Activated CD8-positive, alpha-beta memory T cell treated with anti-CD3 and anti-CD28 coated beads for 36 hours (primary cell): ENCODE measurements around the gene SCN5A. TPM values are rescaled to one million over a fixed set of nuclear protein-coding genes. Genes with fewer than 3 reads are reported as not detected.

Experiments used
- CTCF ChIA-PET: fragments of 350-600 bp; sonication (Branson Sonifier 250); formaldehyde crosslinking; loops from one replicate; lab custom pipeline; 2021; ENCODE audit warnings: antibody characterized with exemption; lab: Charles Lee
- POLR2A ChIA-PET: fragments of 350-600 bp; sonication (Branson Sonifier 250); formaldehyde crosslinking; loops from one replicate; lab custom pipeline; 2021; ENCODE audit warnings: antibody characterized with exemption; lab: Charles Lee
- total RNA-seq, 2 experiments: library from RNA; stranded (reverse); gene quantifications; one replicate each; pipeline ENCODE4 v1.2.3, GENCODE V29; 2021

SCN5A gene
- total RNA-seq, 2 experiments from 2014 or later = 0.63 to 0.72 TPM

DNA sequence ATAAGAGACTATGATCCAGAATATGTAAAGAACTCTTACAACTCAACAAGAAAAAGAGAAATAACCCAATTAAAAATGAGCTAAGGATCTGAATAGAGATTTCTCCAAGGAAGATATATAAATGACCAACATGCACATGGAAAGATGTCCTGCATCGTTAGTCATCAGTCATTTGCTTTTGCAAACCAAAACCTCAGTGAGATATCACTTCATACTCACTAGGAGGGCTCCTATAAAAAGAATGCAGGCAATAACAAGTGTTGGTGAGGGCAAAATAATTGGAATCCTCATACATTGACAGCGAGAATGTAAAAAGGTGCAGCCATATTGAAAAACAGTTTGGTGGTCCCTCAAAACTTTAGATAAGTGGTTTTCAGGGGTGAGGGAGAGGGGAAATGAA lies 96.4 kb downstream of the SCN5A start:
- CTCF ChIA-PET = no interaction called here

DNA sequence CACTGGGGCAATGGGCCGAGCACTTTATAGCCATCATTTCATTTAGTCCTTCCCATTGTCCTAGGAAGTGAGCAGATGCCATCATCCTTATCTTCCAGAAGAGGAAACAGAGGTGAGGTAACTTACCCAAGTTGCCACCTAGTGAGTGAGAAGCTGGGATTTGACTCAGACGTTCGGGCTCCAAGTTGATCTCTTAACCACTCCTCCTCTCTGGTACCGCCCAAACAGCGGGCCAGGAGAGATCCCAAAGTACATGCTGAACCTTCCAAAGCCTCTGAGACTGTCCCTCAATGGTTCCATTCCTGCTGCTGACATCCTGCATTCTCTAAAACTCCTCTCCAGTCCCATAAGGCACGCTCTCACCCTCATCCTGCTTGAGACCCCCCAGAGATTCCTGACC lies 97.1 kb downstream of the SCN5A start:
- ChIA-PET CTCF (no interaction called here), POLR2A (no interaction called here)

More for the DNA sequence above, 96.4 kb downstream of the SCN5A start:
- POLR2A ChIA-PET = no interaction called here

DNA sequence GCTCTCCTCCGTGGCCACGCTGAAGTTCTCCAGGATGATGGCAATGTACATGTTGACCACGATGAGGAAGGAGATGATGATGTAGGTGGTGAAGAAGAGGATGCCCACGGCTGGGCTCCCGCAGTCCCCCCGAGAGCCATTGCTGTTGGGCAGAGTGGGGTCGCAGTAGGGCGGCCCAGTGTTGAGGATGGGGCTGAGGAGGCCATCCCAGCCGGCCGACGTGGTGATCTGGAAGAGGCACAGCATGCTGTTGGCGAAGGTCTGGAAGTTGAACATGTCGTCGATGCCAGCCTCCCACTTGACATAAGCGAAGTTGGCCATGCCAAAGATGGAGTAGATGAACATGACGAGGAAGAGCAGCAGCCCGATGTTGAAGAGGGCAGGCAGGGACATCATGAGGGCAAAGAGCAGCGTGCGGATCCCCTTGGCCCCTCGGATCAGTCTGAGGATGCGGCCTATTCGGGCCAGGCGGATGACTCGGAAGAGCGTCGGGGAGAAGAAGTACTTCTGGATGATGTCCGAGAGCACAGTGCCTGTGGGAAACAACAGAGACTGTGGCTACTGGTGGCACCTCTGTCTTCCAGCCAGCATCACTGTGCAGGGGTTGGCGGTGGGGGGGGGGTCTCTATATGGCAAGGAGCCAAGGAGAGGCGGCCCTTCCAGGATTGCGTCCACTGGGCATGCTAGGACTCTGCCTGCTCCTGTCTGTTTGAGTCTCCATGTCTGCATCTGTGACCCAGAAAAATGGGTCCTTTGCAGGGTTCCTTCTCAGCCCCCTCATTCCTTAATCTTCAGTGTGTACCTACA lies 98.3 kb downstream of the SCN5A start:
- ChIA-PET POLR2A (no interaction called here), CTCF (no interaction called here)

- ChIA-PET POLR2A (no interaction called here), CTCF (no interaction called here)
Measured at GRCh38 chr3:38549957-38550840, 99.3 kb downstream of the SCN5A start.

GRCh38 chr3:38549486-38549885 lies 100.0 kb downstream of the SCN5A start:
- ChIA-PET POLR2A (no interaction called here), CTCF (no interaction called here)

GRCh38 chr3:38549082-38549481 lies 100.4 kb downstream of the SCN5A start:
- CTCF ChIA-PET = no interaction called here

GRCh38 chr3:38548154-38548931 lies 101.1 kb downstream of the SCN5A start:
- ChIA-PET CTCF (no interaction called here), POLR2A (no interaction called here)

More at GRCh38 chr3:38549082-38549481, 100.4 kb downstream of the SCN5A start:
- POLR2A ChIA-PET = no interaction called here

DNA sequence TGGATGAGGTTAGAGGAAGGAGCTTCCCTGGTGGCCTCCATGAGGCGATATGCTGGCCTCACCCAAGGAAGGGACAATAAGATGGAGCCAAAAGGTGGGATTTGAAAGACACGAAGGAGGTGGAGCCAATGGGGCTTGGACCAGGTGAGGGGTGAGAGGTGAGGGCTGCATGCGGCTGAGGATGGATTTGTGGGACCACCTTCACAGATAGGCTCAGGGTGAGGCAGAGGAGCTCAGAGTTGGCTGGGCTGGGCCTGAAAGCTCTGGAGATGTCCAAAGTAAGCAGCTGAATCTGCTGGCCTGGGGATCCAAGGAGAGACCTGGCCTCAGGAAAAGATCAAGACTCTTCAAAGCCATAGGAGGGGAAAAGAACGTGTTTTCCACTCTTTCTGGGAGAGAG lies 103.5 kb downstream of the SCN5A start:
- CTCF ChIA-PET = no interaction called here
- POLR2A ChIA-PET = no interaction called here

- ChIA-PET CTCF (no interaction called here), POLR2A (no interaction called here)
Measured at GRCh38 chr3:38545550-38545949, 103.9 kb downstream of the SCN5A start.

- ChIA-PET CTCF (interaction anchor here (0.6 to 1.0 kb wide), 2 partner anchors 34 to 143 kb away, joined by 3 read pairs; no protein-coding TSS in a partner anchor), POLR2A (no interaction called here)
Measured at GRCh38 chr3:38544926-38545325, 104.6 kb downstream of the SCN5A start.

DNA sequence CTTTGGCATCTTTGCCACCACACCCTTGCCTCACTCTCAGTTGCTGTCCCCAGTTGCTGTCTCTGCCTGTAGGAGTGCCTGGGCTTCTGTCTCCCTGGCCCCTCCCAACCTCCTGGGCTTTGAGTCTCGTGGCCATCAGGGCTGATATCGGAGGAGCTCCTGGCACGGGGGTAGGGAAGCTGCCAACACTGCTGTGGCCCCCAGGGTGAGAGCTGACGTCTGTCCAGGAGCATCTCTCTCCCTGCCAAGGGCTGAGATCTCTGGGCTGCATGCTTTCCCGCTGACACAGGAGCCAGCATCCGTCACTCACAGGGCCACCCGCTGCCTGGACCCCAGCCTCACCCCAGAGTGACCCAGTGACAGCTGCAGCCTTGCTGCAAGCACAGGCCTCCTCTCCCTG lies 105.9 kb downstream of the SCN5A start:
- ChIA-PET POLR2A (no interaction called here), CTCF (no interaction called here)

DNA sequence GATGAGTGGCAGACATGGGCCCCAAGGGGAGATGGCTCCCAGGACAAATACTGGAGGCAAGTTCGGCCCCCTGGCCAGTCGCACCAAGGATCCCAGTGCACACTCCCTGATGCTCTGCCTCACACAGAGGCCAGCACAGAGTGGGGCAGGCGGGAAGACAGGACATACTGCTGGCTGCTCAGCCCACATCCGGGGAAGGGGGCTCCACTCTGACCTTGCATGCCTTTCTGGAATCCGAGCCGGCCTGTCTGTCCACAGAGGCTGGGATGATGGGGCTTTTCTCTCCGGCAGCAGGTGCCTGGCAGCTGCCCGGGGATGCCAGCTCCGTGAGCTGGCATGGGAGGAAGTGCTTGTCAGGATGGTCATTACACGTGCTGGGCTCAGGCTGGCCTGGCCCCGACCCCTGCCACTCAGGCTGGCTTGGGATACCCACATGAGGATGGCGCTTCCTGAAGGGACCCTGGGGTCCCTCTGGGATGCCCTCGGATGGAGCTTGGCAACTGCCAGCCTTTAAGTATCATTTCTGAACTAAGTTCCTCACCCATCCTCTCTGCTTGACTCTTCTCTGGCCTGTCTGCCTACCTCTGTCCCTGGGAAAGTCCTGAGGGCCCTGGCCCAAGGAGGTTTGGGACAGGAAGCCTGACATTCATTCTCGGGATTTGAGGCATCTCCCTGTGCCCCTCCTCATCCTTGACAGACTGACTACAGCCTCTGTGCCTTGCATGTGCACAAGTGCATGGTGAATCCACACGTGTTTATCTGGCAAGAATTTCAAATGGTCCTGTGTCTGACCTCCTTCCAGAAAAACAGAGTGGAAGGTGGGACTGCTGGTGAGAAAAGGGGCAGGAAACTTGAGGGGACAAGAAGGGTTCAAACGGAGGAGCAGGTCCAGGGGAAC lies 106.8 kb downstream of the SCN5A start:
- ChIA-PET CTCF (no interaction called here), POLR2A (no interaction called here)

- CTCF ChIA-PET = no interaction called here
- POLR2A ChIA-PET = no interaction called here
Measured at GRCh38 chr3:38541806-38542205, 107.7 kb downstream of the SCN5A start.

GRCh38 chr3:38538773-38539353 lies 110.6 kb downstream of the SCN5A start:
- ChIA-PET POLR2A (no interaction called here), CTCF (interaction anchor here (0.6 to 1.7 kb wide), 2 partner anchors 17 to 310 kb away, joined by 3 to 4 read pairs; no protein-coding TSS in a partner anchor)

GRCh38 chr3:38536671-38537070 lies 112.8 kb downstream of the SCN5A start:
- POLR2A ChIA-PET = no interaction called here
- CTCF ChIA-PET = no interaction called here

DNA sequence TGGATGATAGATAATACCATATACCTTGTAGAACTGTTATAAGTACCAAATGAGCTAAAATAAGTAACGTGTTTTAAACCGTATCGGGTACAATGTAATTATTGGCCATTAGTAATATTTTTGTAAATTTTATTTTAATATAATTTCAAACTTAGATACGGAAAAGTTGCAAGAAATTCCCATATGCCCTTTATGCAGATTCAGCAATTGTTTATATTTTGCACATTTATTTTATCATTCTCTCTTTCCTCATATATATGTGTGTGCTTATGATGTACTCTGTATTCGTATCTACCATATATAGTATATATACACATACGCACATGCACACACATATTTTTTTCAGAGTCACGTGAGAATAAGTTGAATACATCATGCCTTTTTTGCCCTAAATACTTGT lies 114.9 kb downstream of the SCN5A start:
- POLR2A ChIA-PET = no interaction called here
- CTCF ChIA-PET = no interaction called here

GRCh38 chr3:38534180-38534579 lies 115.3 kb downstream of the SCN5A start:
- ChIA-PET POLR2A (no interaction called here), CTCF (interaction anchor here (0.5 kb wide), 1 partner anchor 37 kb away, joined by 3 read pairs; no protein-coding TSS in a partner anchor)

DNA sequence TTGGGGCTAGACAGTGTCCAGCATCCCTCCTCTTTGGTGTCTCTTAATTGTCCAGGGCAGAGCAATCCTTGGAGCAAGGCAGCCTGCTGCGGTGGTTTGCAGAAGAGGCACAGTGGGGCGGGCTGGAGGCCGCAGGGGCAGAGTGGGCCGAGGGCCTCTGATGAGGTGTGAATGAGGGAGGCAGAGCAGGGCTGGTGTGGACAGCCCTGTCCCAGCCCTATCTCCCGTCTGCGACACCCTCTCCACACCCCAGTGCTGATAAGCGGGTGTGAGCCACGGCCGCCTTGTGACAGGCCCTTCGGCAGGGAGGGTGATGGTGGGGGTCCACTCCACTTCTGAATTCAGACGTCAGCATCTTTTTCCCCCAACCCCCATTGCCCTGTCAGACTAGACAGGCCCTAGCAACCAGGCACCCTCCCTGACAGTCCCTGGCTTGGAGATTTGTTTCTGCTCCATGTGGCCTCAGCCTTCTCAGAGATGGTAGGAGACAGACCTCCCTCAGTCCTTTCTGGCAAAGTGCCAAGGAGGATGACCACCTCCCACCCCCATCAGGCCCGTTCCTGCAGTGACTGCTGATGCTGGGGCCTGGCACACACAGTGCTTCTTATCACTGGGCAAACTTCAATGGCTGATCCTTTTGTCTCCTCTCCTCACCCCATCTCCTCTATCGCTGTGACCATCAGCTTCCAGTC lies 116.1 kb downstream of the SCN5A start:
- POLR2A ChIA-PET = no interaction called here
- CTCF ChIA-PET = interaction anchor here (0.5 kb wide), 1 partner anchor 37 kb away, joined by 3 read pairs; no protein-coding TSS in a partner anchor
